ENCODE data around the gene CUX1. TPM values are rescaled to one million over a fixed set of nuclear protein-coding genes. Genes with fewer than 3 reads are reported as not detected.
"Not testable (repeated sequence)": the region's sequence is repeated elsewhere in the genome, so short reads cannot be mapped to it uniquely, and the experiment has no call there.

The CUX1 gene
- total RNA-seq, 2 donors from 2014 or later, result 24.7 to 26.2 TPM

DNA sequence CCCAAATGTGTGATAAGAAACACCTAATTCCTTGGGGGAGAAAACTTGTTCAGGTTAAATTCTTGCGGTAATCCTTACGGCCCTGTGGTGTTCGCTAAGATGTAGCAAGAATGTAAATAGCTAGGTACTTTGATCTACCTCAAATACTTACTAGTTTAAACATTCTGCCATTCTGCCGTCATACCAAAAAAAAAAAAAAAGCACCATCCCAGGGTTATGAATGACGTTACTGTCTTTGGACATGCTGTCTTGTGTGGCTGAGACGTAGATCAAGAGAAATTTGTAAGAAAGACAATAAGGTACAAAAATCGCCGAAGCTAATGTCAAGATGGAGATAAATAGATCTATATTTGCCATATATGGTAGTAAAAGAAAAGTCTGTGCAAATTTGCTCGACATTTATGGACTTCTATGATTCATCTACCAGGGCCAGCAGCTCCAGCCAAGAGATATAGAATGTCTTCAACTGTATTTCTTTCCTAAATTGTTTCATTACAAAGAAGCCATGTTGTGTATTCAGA is 195.6 kb downstream of the CUX1 start:
- no peak for ATAC-seq (replicated peaks in 1 of 2)
- no peak for DNase-seq
- no peak overlapping the region for H3K27ac Mint-ChIP-seq
- H3K36me3 Mint-ChIP-seq (ENCODE audit: insufficient read depth in 2 of 2), result no peaks in the 10 kb centered on the region
- no peak overlapping the region for H3K4me3 Mint-ChIP-seq
- H3K9me3 Mint-ChIP-seq, result no peaks in the 10 kb centered on the region
- no peaks in the 10 kb centered on the region for H3K27me3 Mint-ChIP-seq (ENCODE audit: low read depth)
- H3K4me1 Mint-ChIP-seq (ENCODE audit: low read depth), result no peaks in the 10 kb centered on the region

GRCh38 chr7:102018876-102019275 is 201.4 kb downstream of the CUX1 start:
- no peaks in the 10 kb centered on the region for H3K27me3 Mint-ChIP-seq (ENCODE audit: low read depth)

DNA sequence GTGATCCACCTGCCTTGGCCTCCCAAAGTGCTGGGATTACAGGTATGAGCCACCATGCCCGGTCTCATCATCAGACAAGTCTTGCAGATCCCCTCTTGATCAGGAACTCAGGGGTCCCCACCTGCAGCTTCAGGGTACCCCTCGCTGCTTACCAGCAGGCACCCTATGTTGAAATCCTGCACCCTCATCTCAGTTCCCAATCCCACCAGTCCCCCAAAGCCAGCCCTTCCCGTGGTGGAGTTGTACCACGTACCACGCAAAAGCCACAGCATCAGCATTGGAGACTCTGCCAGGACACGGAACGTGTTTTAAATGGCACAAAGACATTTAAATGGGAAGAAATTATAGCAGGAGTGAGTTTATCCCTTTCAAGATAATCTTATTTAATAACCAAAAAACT is 202.0 kb downstream of the CUX1 start:
- no peak for ATAC-seq (replicated peaks in 1 of 2)
- H3K27ac Mint-ChIP-seq, result no peak overlapping the region

More at GRCh38 chr7:102018876-102019275, 201.4 kb downstream of the CUX1 start:
- DNase-seq, result no peak
- Mint-ChIP-seq H3K4me3 (no peak overlapping the region), H3K36me3 (ENCODE audit: insufficient read depth in 2 of 2) (no peaks in the 10 kb centered on the region), H3K4me1 (ENCODE audit: low read depth) (peaks cover 4% of the 10 kb centered on the region), H3K9me3 (no peaks in the 10 kb centered on the region), H3K27ac (no peak overlapping the region)
- ATAC-seq (replicated peaks in 1 of 2), result no peak

GRCh38 chr7:102021841-102022618 is 204.6 kb downstream of the CUX1 start:
- no peak overlapping the region for H3K27ac Mint-ChIP-seq
- no peak for ATAC-seq (replicated peaks in 1 of 2)
- no peak overlapping the region for H3K4me3 Mint-ChIP-seq
- DNase-seq, result no peak
- no peaks in the 10 kb centered on the region for H3K9me3 Mint-ChIP-seq
- H3K27me3 Mint-ChIP-seq (ENCODE audit: low read depth), result no peaks in the 10 kb centered on the region
- H3K36me3 Mint-ChIP-seq (ENCODE audit: insufficient read depth in 2 of 2), result no peaks in the 10 kb centered on the region
- peaks cover 14% of the 10 kb centered on the region for H3K4me1 Mint-ChIP-seq (ENCODE audit: low read depth)

More for the DNA sequence above, 202.0 kb downstream of the CUX1 start:
- Mint-ChIP-seq H3K4me3 (no peak overlapping the region), H3K9me3 (no peaks in the 10 kb centered on the region), H3K27me3 (ENCODE audit: low read depth) (no peaks in the 10 kb centered on the region), H3K4me1 (ENCODE audit: low read depth) (peaks cover 10% of the 10 kb centered on the region), H3K36me3 (ENCODE audit: insufficient read depth in 2 of 2) (no peaks in the 10 kb centered on the region)
- no peak for DNase-seq

- Mint-ChIP-seq H3K27me3 (ENCODE audit: low read depth) (no peaks in the 10 kb centered on the region), H3K9me3 (no peaks in the 10 kb centered on the region), H3K4me1 (ENCODE audit: low read depth) (peaks cover 25% of the 10 kb centered on the region), H3K4me3 (no peak overlapping the region), H3K36me3 (ENCODE audit: insufficient read depth in 2 of 2) (peaks cover 0 to 2% of the 10 kb centered on the region in 2 donors), H3K27ac (no peak overlapping the region)
- ATAC-seq (replicated peaks in 1 of 2), result no peak
- no peak for DNase-seq
These were observed 206.8 kb downstream of the CUX1 start for GRCh38 chr7:102024005-102024768.

DNA sequence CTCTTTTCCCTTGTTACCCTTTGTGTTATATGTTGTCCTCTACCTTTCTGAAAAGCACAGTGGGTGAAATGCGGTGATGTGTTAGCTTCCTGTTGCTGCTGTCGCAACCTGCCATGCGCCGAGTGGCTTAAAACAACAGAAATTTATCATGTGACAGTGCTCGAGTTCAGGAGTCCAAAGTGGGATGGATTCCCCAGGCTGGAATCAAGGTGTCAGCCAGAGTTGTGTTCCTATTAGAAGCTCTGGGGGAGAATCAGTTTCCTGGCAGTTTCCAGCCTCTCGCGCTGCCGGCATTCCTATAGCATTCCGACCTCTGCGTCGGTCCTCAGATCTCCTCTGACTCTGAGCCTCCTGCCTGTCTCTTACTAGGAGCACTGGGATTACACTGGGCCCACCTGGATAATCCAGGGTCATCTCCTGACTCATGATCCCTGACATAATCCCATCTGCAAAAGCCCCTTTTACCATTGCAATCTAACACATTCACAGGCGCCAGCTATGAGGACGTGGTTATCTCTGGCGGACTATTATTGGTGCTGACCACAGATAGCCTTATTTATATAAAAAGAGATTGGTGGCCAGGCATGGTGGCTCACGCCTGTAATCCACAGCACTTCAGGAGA is 207.5 kb downstream of the CUX1 start:
- no peak overlapping the region for H3K27ac Mint-ChIP-seq
- no peaks in the 10 kb centered on the region for H3K9me3 Mint-ChIP-seq
- H3K27me3 Mint-ChIP-seq (ENCODE audit: low read depth), result no peaks in the 10 kb centered on the region
- H3K4me1 Mint-ChIP-seq (ENCODE audit: low read depth), result peaks cover 25% of the 10 kb centered on the region
- H3K36me3 Mint-ChIP-seq (ENCODE audit: insufficient read depth in 2 of 2), result peaks cover 0 to 2% of the 10 kb centered on the region in 2 donors
- DNase-seq (no peak), ATAC-seq (replicated peaks in 1 of 2) (no peak)
- no peak overlapping the region for H3K4me3 Mint-ChIP-seq

GRCh38 chr7:102025777-102026176 is 208.4 kb downstream of the CUX1 start:
- DNase-seq; H3K27me3 Mint-ChIP-seq (ENCODE audit: low read depth); ATAC-seq (replicated peaks in 1 of 2); H3K9me3 Mint-ChIP-seq; H3K36me3 Mint-ChIP-seq (ENCODE audit: insufficient read depth in 2 of 2); H3K27ac Mint-ChIP-seq; H3K4me3 Mint-ChIP-seq: not testable (repeated sequence)
- peaks cover 25% of the 10 kb centered on the region for H3K4me1 Mint-ChIP-seq (ENCODE audit: low read depth)

DNA sequence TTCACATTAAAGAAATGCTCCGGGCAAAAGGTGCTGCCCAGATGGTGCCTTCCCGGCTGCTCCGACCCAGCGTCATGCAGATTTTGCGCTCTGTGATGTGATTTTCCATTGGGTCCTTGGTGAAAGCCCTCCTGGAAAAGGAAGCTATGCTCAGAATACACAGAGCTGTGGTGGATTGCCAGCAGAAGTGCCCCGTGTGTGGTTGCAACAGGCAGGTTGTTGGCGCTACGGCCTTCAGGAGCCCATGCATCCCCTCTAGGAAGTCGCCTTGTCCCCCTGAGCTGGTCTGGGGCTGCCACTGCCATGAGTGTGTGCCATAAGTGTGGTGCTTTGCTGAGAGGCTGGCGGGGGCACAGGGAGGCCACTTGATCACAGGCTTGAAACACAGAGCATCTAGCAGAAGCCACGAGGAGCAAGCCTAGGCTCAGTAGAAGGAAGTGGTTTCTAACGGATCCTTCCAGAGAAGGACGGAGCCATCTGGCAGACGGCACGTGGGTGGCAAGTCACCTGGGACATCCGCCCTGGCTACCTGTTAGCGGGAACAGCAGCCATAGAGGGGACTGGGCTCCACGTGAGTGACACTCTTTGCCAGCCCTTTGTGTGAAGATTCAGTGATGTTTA is 210.9 kb downstream of the CUX1 start:
- no peaks in the 10 kb centered on the region for H3K9me3 Mint-ChIP-seq
- DNase-seq (peak in 1 of 2 donors; percentile 5), ATAC-seq (replicated peaks in 1 of 2) (peak in 1 of 2 donors; percentile 21)
- no peaks in the 10 kb centered on the region for H3K27me3 Mint-ChIP-seq (ENCODE audit: low read depth)
- H3K36me3 Mint-ChIP-seq (ENCODE audit: insufficient read depth in 2 of 2), result peaks cover 0 to 6% of the 10 kb centered on the region in 2 donors
- no peak overlapping the region for H3K4me3 Mint-ChIP-seq
- H3K4me1 Mint-ChIP-seq (ENCODE audit: low read depth), result peaks cover 21% of the 10 kb centered on the region
- no peak overlapping the region for H3K27ac Mint-ChIP-seq

DNA sequence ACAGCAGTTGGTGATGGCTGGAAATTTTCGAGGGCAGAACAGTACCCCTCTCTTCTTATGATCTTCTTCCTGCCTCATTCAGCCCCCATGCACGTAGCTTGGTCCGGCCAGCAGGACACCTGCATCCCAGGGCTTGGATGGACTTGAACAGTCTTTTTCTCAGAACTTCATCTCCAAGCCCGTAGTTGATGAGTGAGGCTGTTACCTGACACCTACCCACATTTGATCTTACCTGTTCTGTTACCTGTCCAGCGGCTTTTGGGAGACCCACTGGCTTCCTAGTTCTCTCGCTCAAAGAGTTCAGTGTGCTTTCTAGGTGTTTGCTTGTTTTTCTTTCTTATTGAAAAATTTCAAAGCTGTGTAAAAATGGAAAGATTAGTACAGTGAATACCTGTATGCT is 212.2 kb downstream of the CUX1 start:
- Mint-ChIP-seq H3K36me3 (ENCODE audit: insufficient read depth in 2 of 2) (peaks cover 0 to 6% of the 10 kb centered on the region in 2 donors), H3K4me3 (no peak overlapping the region), H3K27ac (no peak overlapping the region), H3K27me3 (ENCODE audit: low read depth) (no peaks in the 10 kb centered on the region), H3K4me1 (ENCODE audit: low read depth) (peaks cover 13% of the 10 kb centered on the region), H3K9me3 (no peaks in the 10 kb centered on the region)
- ATAC-seq (replicated peaks in 1 of 2), result no peak
- DNase-seq, result no peak

DNA sequence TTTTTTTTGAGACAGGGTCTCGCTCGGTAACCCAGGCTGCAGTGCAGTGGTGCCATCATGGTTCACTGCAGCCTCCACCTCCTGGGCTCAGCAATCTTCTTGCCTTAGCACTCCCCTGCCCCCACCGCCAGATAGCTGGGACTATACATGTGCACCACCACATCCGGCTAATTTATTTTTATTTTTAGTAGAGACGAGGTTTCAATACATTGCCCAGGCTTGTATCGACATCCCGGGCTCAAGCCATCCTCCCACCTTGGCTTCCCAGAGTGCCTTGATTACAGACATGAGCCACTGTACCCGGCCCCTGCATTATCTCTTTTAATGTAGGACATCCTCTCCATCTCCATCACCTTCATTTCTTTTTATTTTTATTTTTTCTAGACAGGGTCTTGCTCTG is 213.3 kb downstream of the CUX1 start:
- Mint-ChIP-seq H3K36me3 (ENCODE audit: insufficient read depth in 2 of 2) (peaks cover 0 to 6% of the 10 kb centered on the region in 2 donors), H3K27ac (no peak overlapping the region), H3K27me3 (ENCODE audit: low read depth) (no peaks in the 10 kb centered on the region), H3K9me3 (no peaks in the 10 kb centered on the region), H3K4me1 (ENCODE audit: low read depth) (peaks cover 10% of the 10 kb centered on the region), H3K4me3 (no peak overlapping the region)
- no peak for DNase-seq
- ATAC-seq (replicated peaks in 1 of 2), result no peak

DNA sequence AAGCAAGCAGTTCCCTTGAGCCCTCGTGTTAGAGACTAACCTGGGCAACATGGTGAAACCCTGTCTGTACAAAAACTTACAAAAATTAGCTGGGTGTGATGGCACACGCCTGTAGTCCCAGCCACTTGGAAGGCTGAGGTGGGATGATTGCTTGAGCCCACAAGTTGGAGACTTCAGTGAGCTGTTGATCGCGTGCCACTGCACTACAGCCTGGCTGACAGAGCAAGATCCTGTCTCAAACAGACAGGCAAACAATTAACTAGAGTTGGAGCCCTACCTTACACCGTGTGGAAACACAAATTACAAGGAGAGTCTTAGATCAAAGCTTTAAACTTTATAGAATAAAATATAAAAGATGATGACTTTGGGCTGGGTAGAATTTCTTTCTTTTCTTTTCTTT is 219.5 kb downstream of the CUX1 start:
- no peaks in the 10 kb centered on the region for H3K4me1 Mint-ChIP-seq (ENCODE audit: low read depth)
- no peak overlapping the region for H3K4me3 Mint-ChIP-seq
- no peak for ATAC-seq (replicated peaks in 1 of 2)
- no peak for DNase-seq
- H3K36me3 Mint-ChIP-seq (ENCODE audit: insufficient read depth in 2 of 2), result no peaks in the 10 kb centered on the region
- no peaks in the 10 kb centered on the region for H3K27me3 Mint-ChIP-seq (ENCODE audit: low read depth)
- H3K27ac Mint-ChIP-seq, result no peak overlapping the region
- no peaks in the 10 kb centered on the region for H3K9me3 Mint-ChIP-seq

GRCh38 chr7:102039706-102040105 is 222.3 kb downstream of the CUX1 start:
- no peak overlapping the region for H3K4me3 Mint-ChIP-seq
- H3K9me3 Mint-ChIP-seq, result no peaks in the 10 kb centered on the region
- DNase-seq (no peak), ATAC-seq (replicated peaks in 1 of 2) (no peak)
- no peaks in the 10 kb centered on the region for H3K27me3 Mint-ChIP-seq (ENCODE audit: low read depth)
- H3K36me3 Mint-ChIP-seq (ENCODE audit: insufficient read depth in 2 of 2), result no peaks in the 10 kb centered on the region
- H3K27ac Mint-ChIP-seq, result no peak overlapping the region
- no peaks in the 10 kb centered on the region for H3K4me1 Mint-ChIP-seq (ENCODE audit: low read depth)

- Mint-ChIP-seq H3K27ac (no peak overlapping the region), H3K9me3 (no peaks in the 10 kb centered on the region)
These were observed 223.1 kb downstream of the CUX1 start for GRCh38 chr7:102040569-102040968.

More at GRCh38 chr7:102040569-102040968, 223.1 kb downstream of the CUX1 start:
- Mint-ChIP-seq H3K4me1 (ENCODE audit: low read depth) (no peaks in the 10 kb centered on the region), H3K27me3 (ENCODE audit: low read depth) (no peaks in the 10 kb centered on the region), H3K36me3 (ENCODE audit: insufficient read depth in 2 of 2) (no peaks in the 10 kb centered on the region), H3K4me3 (no peak overlapping the region)
- DNase-seq, result no peak
- no peak for ATAC-seq (replicated peaks in 1 of 2)
